ENCODE data around the gene FEZ2. TPM values are rescaled to one million over a fixed set of nuclear protein-coding genes. Genes with fewer than 3 reads are reported as not detected.

The FEZ2 gene
- total RNA-seq, 2 experiments from 2014 or later = 14.5 to 15.7 TPM

DNA sequence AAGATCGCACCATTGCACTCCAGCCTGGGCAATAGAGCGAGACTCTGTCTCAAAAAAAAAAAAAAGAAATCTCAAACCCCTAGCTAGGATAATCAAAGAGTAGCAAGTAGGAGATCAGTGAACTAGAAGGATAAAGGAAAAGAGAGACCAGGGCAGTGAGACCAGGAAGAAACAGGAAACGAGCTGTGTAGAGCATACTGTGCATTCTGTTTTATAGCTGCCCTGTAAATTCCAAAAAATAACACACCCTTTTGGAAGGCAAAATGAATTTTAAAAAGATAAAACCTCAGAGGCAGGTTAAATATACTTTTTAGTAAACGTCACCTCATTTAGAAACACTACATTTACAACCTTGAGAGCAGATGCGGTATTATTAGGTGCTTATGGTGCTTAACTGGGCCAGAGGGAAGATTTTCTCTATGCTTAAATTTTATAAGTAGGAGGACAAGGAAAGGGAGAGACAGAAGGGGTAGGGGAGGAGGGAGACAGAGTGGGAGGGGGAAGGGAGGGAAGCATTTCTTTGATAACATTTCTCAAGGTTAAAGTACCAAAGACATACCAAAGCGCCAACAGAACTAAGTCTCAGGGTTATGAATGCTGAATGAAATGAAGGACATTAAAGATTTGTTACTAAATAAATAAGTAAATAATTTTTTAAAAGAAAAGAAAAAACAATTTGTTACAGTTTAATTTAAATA lies 30.1 kb downstream of the FEZ2 start:
- Mint-ChIP-seq H3K9me3 (no peaks in the 10 kb centered on the region), H3K4me1 (peaks cover 6% of the 10 kb centered on the region), H3K4me3 (no peak overlapping the region), H3K27me3 (no peaks in the 10 kb centered on the region), H3K36me3 (ENCODE audit: low read depth) (peaks cover 22% of the 10 kb centered on the region), H3K27ac (no peak overlapping the region)
- POLR2A ChIA-PET = no interaction called here
- DNase-seq = no peak
- CTCF ChIA-PET = interaction anchor here (0.6 kb wide), 1 partner anchor 201 kb away, joined by 3 read pairs; no protein-coding TSS in a partner anchor

DNA sequence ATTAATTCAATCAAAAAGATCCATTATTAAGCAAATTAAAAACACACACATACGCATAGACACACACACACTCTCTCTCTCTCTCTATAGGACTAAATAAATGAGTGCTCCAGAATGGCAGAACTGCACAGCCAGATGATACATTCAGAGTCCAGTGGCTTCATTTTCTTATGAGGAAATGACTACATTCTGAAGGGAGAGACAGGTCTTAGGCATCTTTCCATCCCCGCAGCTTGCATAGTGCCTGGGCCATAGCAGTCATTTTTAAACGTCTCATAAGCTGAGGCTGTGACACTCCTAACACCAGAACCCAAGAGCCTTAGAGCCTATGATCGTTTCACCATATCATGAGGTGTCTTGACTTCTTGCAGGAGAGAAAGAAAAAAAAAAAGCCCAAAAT lies 31.1 kb downstream of the FEZ2 start:
- peaks cover 6% of the 10 kb centered on the region for H3K4me1 Mint-ChIP-seq
- H3K27me3 Mint-ChIP-seq = no peaks in the 10 kb centered on the region
- no peak for DNase-seq
- no peak overlapping the region for H3K4me3 Mint-ChIP-seq
- CTCF ChIA-PET = interaction anchor here (0.6 kb wide), 1 partner anchor 26 kb away, joined by 4 read pairs; no protein-coding TSS in a partner anchor
- no peak overlapping the region for H3K27ac Mint-ChIP-seq
- H3K9me3 Mint-ChIP-seq = no peaks in the 10 kb centered on the region
- POLR2A ChIA-PET = no interaction called here
- peaks cover 19% of the 10 kb centered on the region for H3K36me3 Mint-ChIP-seq (ENCODE audit: low read depth)

DNA sequence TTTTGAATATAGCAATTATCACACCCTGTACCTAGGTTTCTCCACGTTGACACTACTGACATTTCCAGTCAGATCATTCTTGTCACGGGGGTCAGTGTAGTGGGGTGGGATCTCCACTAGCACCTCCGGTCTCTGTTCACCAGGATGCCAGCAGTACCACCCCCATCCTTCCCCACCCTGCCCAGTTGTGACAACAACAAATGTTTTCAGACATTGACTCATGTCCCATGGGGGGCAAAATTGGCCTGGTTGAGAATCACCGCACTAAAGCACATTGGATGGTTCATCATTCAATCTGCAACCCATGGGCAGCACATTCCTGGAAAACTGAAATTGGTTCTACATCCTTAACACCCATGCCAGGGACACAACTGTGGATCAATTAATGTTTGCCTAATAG lies 32.3 kb downstream of the FEZ2 start:
- no peak overlapping the region for H3K4me3 Mint-ChIP-seq
- no peaks in the 10 kb centered on the region for H3K9me3 Mint-ChIP-seq
- peaks cover 19% of the 10 kb centered on the region for H3K36me3 Mint-ChIP-seq (ENCODE audit: low read depth)
- ChIA-PET CTCF (no interaction called here), POLR2A (no interaction called here)
- DNase-seq = no peak
- peaks cover 6% of the 10 kb centered on the region for H3K4me1 Mint-ChIP-seq
- H3K27ac Mint-ChIP-seq = no peak overlapping the region
- no peaks in the 10 kb centered on the region for H3K27me3 Mint-ChIP-seq

DNA sequence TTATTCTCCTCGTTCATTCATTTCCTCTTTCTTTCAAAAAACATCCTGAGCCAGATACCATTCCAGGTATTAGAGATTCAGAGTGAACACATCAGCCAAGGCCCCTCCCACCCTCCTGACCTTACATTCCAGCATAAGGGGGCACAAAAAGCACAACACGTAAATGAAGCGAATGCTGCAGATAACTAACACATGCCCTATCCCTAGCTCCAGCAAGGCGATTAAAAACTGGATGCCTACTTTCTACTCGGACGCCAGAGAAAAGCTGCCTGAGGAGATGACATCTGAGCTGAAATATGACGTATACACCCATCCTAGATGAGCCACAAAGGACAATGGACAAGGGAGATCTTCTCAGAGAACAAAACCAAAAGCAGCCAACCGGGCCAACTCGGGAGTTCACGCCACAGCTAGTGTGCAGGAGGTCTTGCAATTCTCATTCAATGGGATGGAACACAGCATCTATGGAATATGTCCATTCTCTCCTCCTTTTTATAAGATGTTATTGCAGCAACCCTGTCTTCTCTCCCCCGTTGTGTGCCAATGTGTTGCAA lies 33.5 kb downstream of the FEZ2 start:
- Mint-ChIP-seq H3K27ac (no peak overlapping the region), H3K4me3 (no peak overlapping the region), H3K27me3 (no peaks in the 10 kb centered on the region), H3K9me3 (no peaks in the 10 kb centered on the region), H3K4me1 (peaks cover 6% of the 10 kb centered on the region), H3K36me3 (ENCODE audit: low read depth) (peaks cover 19% of the 10 kb centered on the region)
- POLR2A ChIA-PET = no interaction called here
- CTCF ChIA-PET = interaction anchor here (1.3 to 1.5 kb wide), 2 partner anchors 13 to 19 kb away, joined by 3 read pairs; no protein-coding TSS in a partner anchor
- no peak for DNase-seq

DNA sequence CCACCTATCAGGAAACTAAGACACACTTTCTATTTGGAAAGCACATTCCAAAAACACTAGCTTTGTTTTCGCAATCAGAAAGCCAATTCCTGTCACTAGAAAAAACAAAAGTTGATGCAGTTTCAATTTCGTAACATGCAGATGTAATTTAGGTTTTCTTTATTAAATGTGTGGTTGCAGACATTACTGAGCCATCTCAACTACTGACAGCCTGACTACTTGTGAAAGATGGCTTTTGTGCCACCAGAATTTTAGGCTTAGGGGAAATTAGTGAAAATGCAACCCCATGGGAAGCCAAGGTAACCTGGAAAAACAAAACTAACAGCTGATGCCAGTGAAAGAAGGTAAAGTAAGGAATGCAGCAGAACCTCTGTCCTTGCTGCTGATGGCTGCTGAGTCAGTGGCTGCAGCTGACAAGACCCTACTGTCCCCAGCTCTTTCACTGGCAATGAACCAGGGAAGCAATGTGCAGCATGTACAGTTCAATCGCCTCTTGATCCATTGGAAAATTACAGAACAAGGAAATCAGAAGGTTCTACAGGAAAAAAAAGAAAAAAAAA lies 34.9 kb downstream of the FEZ2 start:
- Mint-ChIP-seq H3K27me3 (no peaks in the 10 kb centered on the region), H3K4me3 (no peak overlapping the region), H3K9me3 (no peaks in the 10 kb centered on the region), H3K27ac (no peak overlapping the region), H3K36me3 (ENCODE audit: low read depth) (peaks cover 18% of the 10 kb centered on the region), H3K4me1 (peaks cover 6% of the 10 kb centered on the region)
- ChIA-PET CTCF (interaction anchor here (0.7 to 1.5 kb wide), 3 partner anchors 11 to 57 kb away, joined by 3 to 4 read pairs (median 3); no protein-coding TSS in a partner anchor), POLR2A (no interaction called here)
- no peak for DNase-seq

DNA sequence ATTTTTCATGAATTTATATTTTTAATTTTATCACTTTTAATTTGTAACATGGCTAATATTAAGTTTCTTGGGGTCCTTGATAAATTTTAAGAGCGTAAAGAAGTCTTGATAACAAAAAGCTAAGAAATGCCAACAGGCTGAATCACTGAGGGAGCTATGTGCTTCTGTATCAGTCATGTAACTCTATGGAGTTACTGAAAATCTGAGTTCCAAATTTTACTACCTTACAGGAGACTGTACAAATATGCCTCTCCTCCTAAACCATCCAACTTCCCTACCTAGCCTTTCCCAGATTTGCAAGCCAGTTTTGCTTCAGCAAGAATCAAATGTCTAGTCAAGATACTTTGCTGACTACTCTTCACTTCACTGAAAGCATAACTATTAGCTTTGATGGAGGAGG lies 35.7 kb downstream of the FEZ2 start:
- CTCF ChIA-PET = no interaction called here
- peaks cover 6% of the 10 kb centered on the region for H3K4me1 Mint-ChIP-seq

DNA sequence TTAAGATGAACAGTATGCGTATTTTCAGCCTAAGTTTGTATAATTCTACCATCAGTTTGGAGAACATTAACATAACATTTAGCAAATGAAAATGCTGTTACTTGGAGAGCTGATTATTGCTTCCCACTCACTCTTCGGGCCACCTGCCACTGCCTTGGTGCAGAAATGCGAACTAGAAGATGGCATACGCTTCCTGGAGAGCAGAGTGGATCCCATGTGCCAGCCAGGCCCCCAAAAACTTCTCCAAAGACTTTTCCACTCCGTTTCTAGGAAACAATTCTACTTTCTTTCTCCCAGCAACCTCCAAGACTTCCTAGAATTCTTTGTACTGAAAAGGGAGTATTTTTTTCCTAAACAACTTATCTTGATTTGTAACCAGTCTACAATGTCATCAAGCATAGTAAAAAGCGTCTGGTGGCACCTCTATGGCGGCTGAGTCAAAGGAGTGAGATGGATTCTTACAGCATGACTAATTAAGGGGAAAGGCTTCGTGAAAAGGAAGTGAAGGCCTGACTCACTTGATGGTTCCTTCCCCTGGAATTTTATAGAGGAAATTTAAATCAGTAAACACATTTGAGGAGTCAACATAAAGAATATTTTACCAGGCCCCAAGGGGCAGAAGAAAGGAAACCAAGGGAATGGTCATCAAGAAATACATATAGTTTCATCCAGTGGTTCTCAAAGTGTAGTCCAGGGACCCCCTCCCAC lies 36.6 kb downstream of the FEZ2 start:
- CTCF ChIA-PET = interaction anchor here (1.6 kb wide), 1 partner anchor 23 kb away, joined by 3 read pairs; no protein-coding TSS in a partner anchor

More for the DNA sequence above, 35.7 kb downstream of the FEZ2 start:
- Mint-ChIP-seq H3K27me3 (no peaks in the 10 kb centered on the region), H3K4me3 (no peak overlapping the region), H3K9me3 (no peaks in the 10 kb centered on the region), H3K36me3 (ENCODE audit: low read depth) (peaks cover 18% of the 10 kb centered on the region), H3K27ac (no peak overlapping the region)
- POLR2A ChIA-PET = no interaction called here
- DNase-seq = no peak

DNA sequence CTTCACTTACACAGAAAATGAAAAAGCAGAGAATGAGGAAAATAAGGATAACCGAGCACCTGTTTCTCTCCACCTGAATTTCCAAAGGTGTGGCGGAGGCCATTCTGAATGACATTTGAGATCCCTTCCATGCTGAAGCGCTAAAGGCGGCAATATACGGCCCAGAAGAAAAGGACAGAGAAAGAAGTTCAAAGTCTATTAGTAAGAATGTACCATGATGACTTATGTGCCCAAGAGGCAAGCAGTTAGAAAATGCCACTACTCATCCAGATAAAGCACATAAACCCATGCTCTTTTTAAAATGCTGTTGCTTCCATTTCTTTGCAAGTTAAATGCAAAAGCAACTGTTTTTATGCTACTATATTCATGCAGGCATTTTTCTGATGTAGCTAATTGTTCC lies 37.2 kb downstream of the FEZ2 start:
- Mint-ChIP-seq H3K27me3 (no peaks in the 10 kb centered on the region), H3K27ac (no peak overlapping the region), H3K9me3 (no peaks in the 10 kb centered on the region), H3K36me3 (ENCODE audit: low read depth) (peaks cover 20% of the 10 kb centered on the region), H3K4me1 (peaks cover 6% of the 10 kb centered on the region), H3K4me3 (no peak overlapping the region)
- CTCF ChIA-PET = interaction anchor here (1.5 to 1.6 kb wide), 2 partner anchors 22 to 37 kb away, joined by 3 read pairs; partner anchors contain the start of gene FEZ2
- POLR2A ChIA-PET = no interaction called here
- no peak for DNase-seq

More for the DNA sequence above, 36.6 kb downstream of the FEZ2 start:
- no peaks in the 10 kb centered on the region for H3K27me3 Mint-ChIP-seq
- no peak for DNase-seq
- peaks cover 18% of the 10 kb centered on the region for H3K36me3 Mint-ChIP-seq (ENCODE audit: low read depth)
- no peaks in the 10 kb centered on the region for H3K9me3 Mint-ChIP-seq
- POLR2A ChIA-PET = no interaction called here
- H3K4me1 Mint-ChIP-seq = peaks cover 6% of the 10 kb centered on the region
- H3K27ac Mint-ChIP-seq = no peak overlapping the region
- no peak overlapping the region for H3K4me3 Mint-ChIP-seq

DNA sequence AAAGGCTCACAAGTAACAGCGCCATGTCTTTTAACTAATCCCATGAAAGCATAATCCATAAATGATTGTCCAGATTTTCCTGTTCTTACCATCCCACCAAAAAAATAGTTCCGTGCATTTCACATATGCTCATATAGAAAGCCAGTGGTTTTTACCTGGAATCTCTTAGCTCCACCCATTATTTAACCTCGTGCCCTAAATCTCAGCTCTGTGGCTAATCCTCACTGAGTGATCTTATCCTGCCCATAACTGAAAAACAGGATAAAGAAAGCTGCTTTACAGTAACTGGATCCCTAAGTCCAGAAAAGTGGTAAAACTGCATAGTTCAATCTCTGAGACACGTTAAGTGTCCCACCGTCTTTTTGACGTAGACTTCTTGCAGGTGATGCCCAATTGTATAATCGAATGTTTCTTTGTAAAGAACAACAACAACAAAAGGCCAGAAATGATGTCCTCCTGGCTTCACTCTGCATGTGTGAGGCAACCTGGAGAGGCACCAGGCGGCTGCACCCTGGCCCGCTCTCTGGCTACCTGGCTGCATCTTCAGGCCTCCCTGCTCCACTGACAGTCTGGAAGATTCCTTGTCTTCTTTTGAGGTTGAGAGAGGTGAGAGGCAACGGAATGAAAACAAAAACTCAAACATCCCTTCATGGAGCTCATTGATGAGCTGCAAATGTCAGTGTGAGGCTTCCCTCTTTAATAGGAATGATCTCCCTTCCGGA lies 38.6 kb downstream of the FEZ2 start:
- POLR2A ChIA-PET = no interaction called here
- peaks cover 11% of the 10 kb centered on the region for H3K36me3 Mint-ChIP-seq (ENCODE audit: low read depth)

DNA sequence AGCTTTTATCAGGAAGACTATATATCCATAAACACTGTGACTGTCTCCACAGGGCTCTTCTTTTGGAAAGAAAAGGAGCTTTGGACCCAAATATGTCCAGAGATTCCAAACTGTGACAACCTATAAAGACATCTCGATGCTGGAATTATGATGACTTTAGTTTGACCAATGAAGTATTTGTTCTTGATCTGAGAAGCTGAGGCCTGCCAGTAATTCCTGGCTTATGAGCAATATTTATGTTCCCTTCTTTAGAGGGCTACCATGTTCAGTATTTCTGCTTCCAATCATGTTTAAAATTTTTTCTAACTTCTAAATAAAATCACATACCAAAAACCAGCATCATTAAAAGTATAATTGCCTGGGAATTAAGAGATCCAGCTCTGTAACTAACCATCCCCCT lies 41.1 kb downstream of the FEZ2 start:
- Mint-ChIP-seq H3K9me3 (no peaks in the 10 kb centered on the region), H3K4me1 (no peaks in the 10 kb centered on the region), H3K27me3 (no peaks in the 10 kb centered on the region), H3K27ac (no peak overlapping the region), H3K36me3 (ENCODE audit: low read depth) (peaks cover 5% of the 10 kb centered on the region), H3K4me3 (no peak overlapping the region)
- ChIA-PET POLR2A (no interaction called here), CTCF (interaction anchor here (0.9 to 1.1 kb wide), 2 partner anchors 30 to 38 kb away, joined by 3 read pairs; no protein-coding TSS in a partner anchor)
- no peak for DNase-seq

More for the DNA sequence above, 38.6 kb downstream of the FEZ2 start:
- no peak overlapping the region for H3K27ac Mint-ChIP-seq
- peaks cover 6% of the 10 kb centered on the region for H3K4me1 Mint-ChIP-seq
- H3K4me3 Mint-ChIP-seq = no peak overlapping the region
- CTCF ChIA-PET = interaction anchor here (1.5 to 1.6 kb wide), 2 partner anchors 21 to 39 kb away, joined by 3 read pairs; partner anchors contain the start of gene FEZ2
- H3K9me3 Mint-ChIP-seq = no peaks in the 10 kb centered on the region
- H3K27me3 Mint-ChIP-seq = no peaks in the 10 kb centered on the region
- DNase-seq = no peak

DNA sequence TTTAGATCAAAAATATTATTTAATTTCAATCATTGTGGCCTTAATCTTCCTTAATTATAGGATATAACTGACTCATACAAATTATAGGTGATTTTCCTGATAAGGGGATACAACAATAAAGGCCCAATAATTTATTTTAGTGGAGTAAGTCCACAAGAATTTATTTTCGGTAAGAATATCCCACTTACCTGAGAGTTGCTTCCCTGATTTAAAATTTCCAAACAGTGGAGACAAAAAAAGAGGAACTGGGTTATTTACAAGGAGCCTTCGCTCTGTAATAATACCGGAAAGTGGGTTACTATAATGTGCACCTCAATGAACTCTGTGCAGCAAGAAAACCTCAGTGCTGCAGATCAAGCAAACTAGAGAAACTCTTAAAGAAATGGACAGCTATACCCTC lies 42.2 kb downstream of the FEZ2 start:
- peaks cover 8% of the 10 kb centered on the region for H3K36me3 Mint-ChIP-seq (ENCODE audit: low read depth)
- ChIA-PET CTCF (interaction anchor here (0.9 kb wide), 1 partner anchor 31 kb away, joined by 3 read pairs; no protein-coding TSS in a partner anchor), POLR2A (no interaction called here)
- no peak for DNase-seq
- no peaks in the 10 kb centered on the region for H3K9me3 Mint-ChIP-seq
- H3K4me3 Mint-ChIP-seq = no peak overlapping the region
- no peaks in the 10 kb centered on the region for H3K4me1 Mint-ChIP-seq
- no peaks in the 10 kb centered on the region for H3K27me3 Mint-ChIP-seq
- no peak overlapping the region for H3K27ac Mint-ChIP-seq

DNA sequence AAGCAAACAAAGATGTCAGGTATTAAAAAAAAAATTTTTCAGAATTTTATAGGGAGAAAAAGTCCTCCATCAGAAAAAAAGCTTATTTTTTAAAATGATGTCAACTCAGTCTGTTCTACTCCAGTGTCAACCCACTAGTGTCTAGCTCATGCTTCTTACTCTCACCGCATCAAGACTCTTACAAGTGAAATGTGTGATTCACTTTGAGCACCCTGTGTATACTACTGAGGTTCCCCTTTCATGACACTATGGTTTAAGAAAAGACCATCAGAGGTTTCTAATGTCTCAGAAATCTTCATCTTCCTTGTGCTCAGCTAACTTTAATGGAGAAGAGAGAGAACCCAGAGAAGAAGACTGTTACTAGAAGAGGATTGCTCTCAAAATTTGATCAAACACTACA lies 43.4 kb downstream of the FEZ2 start:
- H3K9me3 Mint-ChIP-seq = no peaks in the 10 kb centered on the region
- peaks cover 8% of the 10 kb centered on the region for H3K36me3 Mint-ChIP-seq (ENCODE audit: low read depth)
- peaks cover 5% of the 10 kb centered on the region for H3K4me1 Mint-ChIP-seq
- no peak for DNase-seq
- ChIA-PET POLR2A (no interaction called here), CTCF (no interaction called here)
- H3K4me3 Mint-ChIP-seq = no peak overlapping the region
- H3K27ac Mint-ChIP-seq = no peak overlapping the region
- H3K27me3 Mint-ChIP-seq = no peaks in the 10 kb centered on the region

Data from activated CD4-positive, alpha-beta T cell treated with anti-CD3 and anti-CD28 coated beads, Interleukin-2, amount 10 ng/mL, durations not matched to agents 7 days and 5 days (primary cell).